CD4-positive, alpha-beta T cell treated with Interleukin-15 for 4 hours (primary cell): ENCODE results near the gene PLBD2.
A peak's percentile ranks its signal among the peaks of the same experiment; 100 is the strongest.

Experiments used
- DNase-seq: peaks from one replicate; pipeline ENCODE4 v3.0.0-alpha.2; 2020; ENCODE audit warnings: low spot score

PLBD2 gene, protein sequence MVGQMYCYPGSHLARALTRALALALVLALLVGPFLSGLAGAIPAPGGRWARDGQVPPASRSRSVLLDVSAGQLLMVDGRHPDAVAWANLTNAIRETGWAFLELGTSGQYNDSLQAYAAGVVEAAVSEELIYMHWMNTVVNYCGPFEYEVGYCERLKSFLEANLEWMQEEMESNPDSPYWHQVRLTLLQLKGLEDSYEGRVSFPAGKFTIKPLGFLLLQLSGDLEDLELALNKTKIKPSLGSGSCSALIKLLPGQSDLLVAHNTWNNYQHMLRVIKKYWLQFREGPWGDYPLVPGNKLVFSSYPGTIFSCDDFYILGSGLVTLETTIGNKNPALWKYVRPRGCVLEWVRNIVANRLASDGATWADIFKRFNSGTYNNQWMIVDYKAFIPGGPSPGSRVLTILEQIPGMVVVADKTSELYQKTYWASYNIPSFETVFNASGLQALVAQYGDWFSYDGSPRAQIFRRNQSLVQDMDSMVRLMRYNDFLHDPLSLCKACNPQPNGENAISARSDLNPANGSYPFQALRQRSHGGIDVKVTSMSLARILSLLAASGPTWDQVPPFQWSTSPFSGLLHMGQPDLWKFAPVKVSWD

DNA sequence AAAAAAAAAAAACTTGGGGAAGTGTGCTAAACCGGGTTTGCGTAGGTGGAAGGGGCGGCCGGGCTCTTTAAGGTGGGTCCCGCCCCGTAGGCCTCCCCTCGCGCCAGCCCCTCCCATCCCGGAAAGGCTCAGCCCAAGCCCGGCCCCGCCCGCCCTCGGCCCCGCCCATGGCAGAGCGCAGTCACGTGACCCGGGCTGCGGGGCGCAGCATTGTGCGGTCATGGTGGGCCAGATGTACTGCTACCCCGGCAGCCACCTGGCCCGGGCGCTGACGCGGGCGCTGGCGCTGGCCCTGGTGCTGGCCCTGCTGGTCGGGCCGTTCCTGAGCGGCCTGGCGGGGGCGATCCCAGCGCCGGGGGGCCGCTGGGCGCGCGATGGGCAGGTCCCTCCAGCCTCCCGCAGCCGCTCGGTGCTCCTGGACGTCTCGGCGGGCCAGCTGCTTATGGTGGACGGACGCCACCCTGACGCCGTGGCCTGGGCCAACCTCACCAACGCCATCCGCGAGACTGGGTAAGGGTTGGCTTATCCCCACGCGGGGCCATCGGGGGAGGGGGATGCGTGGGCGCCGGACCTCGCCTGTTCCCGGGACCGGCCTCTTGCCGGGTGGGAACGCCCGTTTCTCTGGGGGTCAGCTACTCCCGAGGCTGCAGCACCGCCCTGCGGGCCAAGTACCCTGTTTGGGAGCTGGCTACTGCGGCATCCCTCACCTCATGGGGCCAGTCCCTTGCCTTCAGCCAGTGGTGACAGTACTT is at the start of gene PLBD2:
Gene PLBD2 (plus strand): TSS at position 207 of the 752 bp plus-strand sequence. CDS start 14 bp downstream, at position 221.
- peak; percentile 94 for DNase-seq

DNA sequence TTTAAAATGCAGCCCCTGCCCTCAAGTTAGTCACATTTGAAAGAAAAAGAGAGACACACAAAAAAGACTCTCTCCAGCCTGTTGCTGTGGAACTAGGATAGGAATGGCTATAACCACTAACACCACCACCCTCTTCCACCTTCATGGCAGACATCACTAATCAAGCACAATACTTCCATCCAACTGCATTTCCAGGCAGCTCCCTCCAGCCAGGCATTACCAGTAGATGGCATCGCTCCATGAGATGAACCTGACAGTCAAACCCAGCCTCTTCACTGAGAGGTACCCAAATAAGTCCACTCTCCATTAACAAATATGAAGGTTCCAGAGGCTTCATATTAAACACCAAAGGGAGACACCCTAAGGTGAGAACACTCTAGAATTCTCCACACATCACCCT is 47.9 kb upstream of the PLBD2 start:
- no peak for DNase-seq

DNA sequence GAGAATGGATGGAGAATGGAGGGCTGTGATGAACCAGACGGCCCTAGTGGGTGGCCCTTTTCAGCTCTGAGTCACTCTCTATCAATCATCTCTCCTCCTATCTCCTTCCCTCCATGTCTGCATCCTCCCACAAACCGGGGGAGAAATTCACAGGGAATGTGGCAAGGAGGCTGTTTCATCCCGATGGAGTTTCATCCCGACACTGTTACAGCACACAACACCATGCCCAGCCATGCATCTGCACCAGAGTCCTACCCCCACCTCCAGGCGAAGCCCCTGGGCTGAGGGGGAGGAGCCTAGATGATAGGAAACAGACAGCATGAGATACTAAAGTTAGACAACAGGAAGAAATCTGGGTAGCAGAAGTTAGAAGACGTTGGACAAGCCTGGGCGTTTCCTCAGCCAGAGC is 44.3 kb upstream of the PLBD2 start:
- DNase-seq: no peak

DNA sequence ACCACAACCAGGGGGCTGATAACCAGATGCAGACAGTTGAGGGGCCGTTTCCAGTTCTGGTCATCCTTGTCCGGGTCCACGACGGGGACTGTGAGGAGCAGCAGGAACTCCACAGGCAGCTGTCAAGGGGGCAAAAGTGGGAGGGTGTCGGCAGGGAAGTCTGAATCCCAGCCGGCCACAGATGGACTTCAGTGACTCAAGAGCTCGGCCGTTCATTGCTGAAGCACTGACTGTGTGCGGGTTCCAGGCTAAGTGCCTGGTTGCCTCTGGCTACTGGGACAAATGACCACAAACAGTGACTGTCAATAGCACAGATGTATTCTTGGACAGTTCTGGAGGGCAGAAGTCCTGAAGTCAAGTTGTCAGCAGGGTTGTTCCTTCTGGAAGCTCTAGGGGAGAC is 43.0 kb upstream of the PLBD2 start:
- no peak for DNase-seq

DNA sequence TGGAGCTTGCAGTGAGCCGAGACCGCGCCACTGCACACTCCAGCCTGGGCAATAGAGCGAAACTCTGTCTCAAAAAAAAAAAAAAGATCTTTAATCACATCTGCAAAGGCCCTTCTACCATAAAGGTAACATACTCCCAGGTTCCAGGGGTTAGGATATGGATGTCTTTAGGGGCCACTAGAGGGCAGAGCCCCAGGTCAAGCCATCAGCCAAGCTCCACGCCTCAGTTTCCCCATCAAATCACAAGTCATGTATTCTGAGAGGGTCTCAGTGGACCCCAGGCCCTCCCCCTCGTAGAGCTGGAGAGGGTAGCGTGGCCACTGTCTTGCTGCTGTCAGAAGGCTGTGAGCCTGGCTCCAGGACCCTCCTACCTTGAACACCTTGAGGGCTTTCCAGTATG is 42.2 kb upstream of the PLBD2 start:
- DNase-seq: no peak

DNA sequence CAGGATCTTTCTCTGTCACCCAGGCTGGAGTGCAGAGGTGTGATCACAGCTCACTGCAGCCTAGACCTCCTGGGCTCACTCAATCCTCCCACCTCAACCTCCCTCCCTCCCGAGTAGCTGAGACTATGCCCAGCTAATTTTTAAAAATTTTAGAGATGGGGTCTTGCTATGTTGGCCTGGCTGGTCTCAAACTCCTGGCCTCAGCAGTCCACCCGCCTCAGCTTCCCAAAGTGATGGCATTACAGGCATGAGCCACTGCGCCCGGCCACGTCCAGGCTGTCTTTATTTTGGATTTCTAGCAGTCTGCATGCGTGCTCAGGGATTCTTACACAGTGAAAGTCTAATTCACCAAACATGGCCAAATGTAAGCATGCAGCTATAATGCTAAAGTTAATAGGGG is 41.3 kb upstream of the PLBD2 start:
- no peak for DNase-seq

DNA sequence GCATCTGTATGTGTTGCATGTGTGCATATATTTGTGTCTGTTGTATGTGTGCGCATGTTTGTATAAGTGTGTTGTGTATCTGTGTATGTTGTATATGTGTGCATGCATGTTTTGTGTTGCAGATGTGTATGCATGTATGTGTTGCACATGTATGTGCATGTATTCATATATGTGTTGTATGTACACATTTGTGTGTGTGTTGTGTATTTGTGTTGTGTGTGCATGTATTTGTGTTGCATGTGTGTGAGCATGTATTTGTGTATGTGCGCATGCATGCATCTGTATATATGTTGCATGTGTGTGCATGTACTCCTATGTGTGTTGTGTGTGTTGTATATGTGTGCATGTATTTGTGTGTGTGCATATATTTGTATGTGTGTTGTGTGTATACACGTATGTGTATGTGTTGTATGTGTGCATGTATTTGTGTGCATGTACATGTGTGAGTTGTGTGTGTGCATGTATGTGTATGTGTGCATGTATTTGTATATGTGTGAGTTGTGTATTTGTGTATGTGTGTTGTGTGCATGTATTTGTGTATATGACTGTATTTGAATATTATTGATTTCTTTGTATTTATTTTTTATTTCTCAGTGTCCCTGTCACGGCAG is 40.2 kb upstream of the PLBD2 start:
- no peak for DNase-seq

DNA sequence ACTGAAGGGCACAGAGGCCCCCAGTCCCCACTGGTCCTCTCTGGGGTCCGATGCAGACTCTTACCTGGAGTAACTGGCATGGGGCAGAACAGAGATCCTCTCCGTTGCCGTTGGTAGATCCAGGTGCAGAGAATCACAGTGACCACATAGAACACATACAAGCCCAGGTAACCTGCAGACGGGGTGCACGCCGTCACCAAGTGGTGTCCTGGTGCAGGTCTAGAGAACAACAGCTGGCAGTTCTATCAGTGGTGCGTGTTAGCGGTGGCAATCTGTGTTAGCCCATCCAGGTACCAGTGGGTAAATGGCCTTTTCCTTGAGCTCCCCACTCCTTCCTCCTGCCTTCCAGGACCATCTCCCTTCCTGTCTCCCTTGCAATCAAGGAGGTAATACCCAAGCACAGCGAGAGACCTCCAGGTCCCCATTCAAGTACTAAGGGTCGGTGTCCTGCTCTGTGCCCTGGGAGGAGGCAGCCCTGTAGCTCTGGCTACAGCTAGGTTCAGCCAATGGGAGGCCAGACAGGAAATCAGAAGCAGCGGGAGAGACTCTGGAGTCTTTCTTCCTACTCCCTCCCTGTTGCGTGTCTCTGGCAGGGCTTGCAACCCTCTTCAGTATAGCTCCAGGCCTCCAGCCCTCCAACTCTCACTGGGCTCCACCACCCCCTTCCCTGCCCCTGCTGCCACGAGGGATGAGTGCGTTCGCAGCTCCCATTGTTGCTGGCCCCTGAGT is 39.3 kb upstream of the PLBD2 start:
- DNase-seq: no peak

DNA sequence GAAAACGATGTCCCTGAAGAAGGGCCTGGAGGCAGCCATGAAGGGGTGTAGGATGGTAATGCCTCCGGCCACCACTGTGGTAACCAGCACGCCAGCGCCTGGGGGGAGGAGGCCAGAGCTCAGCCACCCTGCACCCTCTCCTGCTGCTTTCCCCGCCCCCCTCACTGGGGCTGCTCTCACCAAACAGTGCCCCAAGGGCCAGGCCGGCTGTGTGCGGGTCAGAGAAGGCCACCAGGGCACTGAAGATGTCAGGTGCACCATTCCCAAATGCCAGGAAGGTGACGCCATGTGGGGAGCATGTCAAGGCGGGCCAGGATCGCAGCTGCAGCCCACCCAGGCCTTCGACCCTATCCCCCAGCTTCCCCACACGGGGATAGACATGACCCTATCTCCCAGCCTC is 38.0 kb upstream of the PLBD2 start:
- DNase-seq: no peak

DNA sequence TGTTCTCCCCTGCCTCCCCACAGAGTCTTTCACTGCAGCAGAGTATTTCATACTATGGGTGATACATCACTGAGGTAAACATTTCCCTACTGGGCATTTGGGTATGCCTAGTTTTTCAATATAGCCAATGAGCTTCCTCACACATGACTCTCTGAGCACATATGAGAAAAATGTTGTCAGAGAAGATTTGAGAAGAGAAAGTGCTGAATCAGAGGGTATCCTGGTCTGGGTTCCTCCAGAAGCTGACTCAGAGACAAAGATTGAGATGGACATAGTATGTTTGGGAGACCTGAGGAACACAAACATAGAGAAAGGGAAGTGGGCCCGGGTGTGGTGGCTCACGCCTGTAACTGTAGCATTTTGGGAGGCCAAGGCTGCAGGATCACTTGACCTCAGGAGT is 36.0 kb upstream of the PLBD2 start:
- no peak for DNase-seq

DNA sequence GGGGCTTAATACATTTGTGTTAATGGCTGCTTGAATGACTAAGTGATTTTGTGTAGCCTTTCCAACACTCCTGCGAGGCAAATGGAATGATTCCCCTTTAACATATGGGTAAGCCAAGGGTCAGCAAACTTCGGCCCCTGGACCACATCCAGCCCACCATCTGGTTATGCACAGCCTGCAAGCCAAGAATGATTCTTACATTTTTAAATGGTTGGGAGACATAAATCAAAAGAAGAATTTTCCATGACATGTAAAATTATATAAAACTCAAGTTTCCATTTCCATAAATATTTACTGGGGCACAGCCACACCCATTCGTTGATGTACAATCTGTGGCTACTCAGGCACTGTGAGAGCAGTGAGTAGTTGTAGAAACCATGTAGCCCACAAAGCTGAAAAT is 32.5 kb upstream of the PLBD2 start:
- no peak for DNase-seq

DNA sequence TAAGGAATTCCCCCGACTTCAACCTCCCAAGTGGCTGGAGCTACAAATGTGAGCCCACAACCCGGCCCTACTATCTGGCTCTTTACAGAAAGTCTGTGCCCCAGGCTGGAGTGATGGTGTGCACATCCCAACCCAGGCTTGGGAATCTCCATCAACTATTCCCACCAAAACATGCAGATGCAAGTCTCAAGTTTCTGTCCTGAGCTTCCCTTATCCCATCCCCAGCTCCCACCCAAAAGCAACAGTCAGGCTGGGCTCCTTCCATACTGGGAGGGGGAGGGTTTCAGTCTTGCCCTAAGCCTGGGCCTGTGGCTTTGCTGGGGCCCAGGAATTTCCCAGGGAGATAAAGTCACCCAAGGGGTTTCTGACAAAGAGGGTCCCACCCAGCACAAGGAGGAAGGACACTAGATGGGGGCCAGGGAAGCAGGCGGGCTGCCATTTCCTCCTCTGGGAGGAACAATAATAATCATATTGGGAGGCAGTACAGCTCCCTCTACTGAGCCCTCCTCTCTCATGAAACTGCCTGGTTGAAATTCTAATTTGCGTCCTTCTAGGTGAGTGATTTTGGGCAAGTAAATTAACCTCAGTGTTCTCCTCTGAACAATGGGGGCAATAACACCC is 31.5 kb upstream of the PLBD2 start:
- DNase-seq: no peak

DNA sequence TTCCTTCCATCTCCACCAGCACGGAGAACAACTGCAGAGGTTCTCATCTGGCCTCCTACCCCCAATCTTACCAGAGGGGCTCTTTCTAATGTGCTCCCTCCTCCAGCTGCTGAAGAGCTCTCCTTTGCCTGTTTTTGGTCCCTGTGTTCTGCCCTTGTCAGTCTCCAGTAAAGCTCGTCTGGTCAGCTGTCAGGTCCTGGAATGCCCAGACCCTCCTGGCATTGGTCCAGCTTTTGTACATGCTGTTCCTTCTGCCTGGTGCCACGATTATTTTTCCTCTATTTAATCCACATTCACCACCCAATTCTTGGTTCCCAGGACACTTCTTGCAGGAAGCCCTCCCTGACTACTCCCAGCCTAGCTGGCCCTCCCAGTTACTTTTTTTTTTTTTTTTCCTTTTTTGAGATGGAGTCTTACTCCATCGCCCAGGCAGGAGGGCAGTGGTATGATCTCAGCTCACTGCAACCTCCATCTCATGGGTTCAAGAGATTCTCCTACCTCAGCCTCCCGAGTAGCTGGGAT is 30.0 kb upstream of the PLBD2 start:
- no peak for DNase-seq

DNA sequence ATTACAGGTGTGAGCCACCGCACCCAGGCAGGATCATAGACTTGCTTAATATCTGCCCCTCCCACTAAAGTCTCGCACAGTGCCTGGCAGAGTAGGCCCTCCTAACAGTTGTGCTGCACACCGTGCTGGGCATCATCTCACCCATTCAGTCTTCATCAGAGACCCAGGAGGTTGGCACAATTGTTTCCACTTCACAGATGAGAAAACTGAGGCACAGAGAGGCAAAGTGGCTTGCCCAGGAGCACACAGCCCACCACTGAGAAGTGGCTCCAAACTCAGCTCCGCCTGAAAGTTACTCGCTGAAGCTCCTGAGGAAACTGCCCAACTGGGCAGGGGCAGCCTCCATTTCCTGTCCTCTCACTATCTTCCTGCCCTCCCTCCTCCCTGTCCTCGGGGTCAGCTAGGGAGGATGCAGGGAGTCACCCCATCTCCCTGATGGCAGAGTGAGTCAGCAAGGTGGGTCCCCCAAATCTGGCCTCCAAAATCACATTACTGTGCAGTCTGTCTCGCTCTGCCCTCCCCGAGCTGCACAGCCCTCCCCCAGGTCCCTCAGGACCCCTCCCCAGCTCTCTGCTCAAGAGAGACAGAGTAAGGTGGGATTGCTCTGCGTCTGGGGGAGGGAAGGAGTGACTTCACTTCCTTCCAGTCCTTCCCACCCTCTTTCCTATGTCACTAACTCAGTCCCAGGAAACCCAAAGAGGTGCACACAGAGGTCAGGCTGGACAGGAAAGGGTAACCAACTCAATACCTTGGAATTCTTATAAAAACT is 29.2 kb upstream of the PLBD2 start:
- no peak for DNase-seq

DNA sequence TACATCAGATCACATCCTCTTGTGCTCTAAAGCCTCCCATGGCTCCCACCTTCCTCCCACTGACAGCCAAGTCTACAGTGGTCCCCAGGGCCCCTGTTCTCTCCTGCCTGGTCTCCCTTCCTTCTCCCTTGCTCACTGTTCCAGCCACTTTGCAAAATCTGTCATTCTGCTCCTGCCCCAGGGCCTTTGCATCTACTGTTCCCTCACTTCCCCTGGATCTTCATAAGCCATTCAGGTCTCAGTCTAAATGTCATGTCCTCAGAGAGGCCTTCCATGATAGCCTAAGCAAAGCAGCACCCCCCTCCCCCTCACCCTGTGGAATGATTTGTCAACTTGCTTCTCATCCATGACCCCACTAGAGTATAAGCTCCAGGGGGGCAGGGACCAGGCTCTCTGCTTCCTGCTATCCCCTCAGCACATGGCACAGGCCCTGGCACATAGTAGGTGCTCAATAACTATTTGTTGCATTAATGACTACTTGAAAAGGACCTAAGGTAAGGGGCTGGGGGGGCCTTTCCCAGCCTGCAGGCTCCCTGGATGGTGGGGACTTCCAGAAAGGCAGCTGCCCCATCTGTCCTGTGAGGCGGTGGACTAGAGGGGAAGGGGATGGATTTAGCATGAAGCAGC is 28.5 kb upstream of the PLBD2 start:
- DNase-seq: no peak

DNA sequence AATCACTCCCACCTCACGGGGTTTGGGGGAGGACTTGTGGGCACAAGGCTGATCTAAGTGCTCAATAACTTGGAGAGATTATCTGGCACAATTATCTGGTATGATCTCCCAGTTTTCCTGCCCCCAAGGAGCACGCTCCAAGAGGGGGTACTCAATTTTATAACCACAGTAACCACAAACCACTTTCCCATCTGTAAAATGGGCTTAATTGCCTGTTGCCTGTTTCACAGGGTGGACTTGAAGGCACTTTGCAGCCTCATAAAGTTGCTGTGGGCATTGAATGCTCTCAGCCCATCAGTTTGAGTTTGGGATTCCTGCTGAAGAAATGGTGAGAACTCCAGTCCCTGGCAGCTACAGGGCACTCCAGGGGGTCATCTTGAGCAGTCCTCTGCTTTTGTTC is 27.9 kb upstream of the PLBD2 start:
- DNase-seq: no peak

DNA sequence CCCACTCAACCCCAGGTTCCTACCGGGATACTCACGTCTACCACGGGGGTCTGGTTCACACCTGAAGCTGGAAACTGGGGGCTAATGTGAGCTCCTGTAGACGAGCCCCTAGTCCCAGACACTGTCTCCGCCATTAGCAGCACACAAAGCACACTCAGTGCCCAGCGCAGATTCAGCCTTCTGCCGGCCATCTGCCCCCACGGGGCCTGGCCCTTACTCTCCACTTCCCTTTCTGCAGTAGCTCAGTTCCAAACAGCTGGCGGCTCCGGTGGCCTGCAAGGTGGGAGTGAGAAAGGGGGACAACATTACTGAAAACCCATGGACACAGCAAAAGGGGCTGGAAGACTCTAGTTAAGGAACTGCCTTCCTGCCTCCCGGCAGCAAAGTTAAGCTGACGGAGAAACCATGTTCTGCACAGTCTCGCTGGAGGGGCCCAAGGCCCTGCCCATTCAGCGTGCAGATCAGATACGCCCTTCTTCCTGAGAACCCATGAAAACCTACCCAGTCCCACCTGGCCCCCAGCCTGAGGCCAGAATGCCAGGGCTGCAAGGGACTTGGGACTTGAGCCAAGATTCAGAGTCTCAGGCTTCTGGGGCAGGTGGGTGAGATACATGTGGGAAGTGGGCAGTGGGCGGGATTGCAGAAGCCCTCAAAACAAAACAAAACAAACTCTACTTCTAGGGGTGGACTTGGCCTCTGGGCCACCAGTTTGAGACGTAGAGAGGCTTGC is 25.5 kb upstream of the PLBD2 start:
- DNase-seq: no peak

DNA sequence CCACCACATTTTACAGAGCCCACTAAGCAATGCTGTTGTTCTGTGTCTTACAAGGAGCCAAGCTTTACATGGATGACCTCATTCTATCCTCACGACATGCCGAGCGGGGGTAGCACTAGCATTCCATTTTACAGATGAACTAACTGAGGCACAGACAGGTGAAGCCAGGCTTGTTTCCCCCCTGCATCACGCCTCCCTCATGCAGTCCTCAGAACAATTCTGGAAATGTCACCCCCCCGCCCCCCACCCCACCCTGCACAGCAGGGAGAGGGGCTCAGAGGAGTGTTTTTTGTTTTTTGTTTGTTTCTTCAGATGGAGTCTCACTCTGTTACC is 25.0 kb upstream of the PLBD2 start:
- DNase-seq: no peak
